Omental fat pad (tissue), 4 donors: ENCODE measurements around the gene TLR1. TPM values are rescaled to one million over a fixed set of nuclear protein-coding genes. Genes with fewer than 3 reads are reported as not detected.

Source experiments
- ATAC-seq: fragments of 150-250 bp; one replicate; pipeline ENCODE4 v1.9.1; 2016; ENCODE audit warnings: mild to moderate bottlenecking, moderate library complexity; ENCODE audit not compliant: low FRiP score
- DNase-seq: peaks from one replicate; pipeline ENCODE4 v3.0.0-alpha.2; 2019; ENCODE audit warnings: low spot score
- CTCF ChIP-seq, 3 donors: fragments of 450-650 bp; IDR thresholded peaks; one replicate each; pipeline ENCODE4 v1.5.1; 2016 to 2017; ENCODE audit warnings: antibody characterized with exemption in 3 of 3, mild to moderate bottlenecking in 3 of 3, moderate library complexity in 2 of 3
- total RNA-seq, 4 donors: library from RNA; depleted of rRNA; stranded (reverse); fragments of >200 nt; gene quantifications; one replicate each; pipeline ENCODE4 v1.1.0, GENCODE V29; 2016

TLR1 gene
- total RNA-seq, 4 donors from 2014 or later, result 17.0 to 35.8 (median 27.1) TPM

- no peak for TF ChIP-seq CTCF (IDR thresholded peaks at IDR 0.05)
- no peak for DNase-seq
- no peak for ATAC-seq
Observed at GRCh38 chr4:38794051-38794450, 10.5 kb downstream of the TLR1 start.

- DNase-seq (no peak), ATAC-seq (no peak)
- TF ChIP-seq CTCF (IDR thresholded peaks at IDR 0.05), result no peak
Observed at GRCh38 chr4:38791010-38791409, 13.6 kb downstream of the TLR1 start.

GRCh38 chr4:38788317-38788716 lies 16.3 kb downstream of the TLR1 start:
- ATAC-seq, result no peak
- DNase-seq, result no peak
- TF ChIP-seq CTCF (IDR thresholded peaks at IDR 0.05), result no peak

- no peak for ATAC-seq
Observed at GRCh38 chr4:38787693-38788092, 16.9 kb downstream of the TLR1 start.

GRCh38 chr4:38785901-38786402 lies 18.6 kb downstream of the TLR1 start:
- no peak for DNase-seq
- no peak for ATAC-seq
- TF ChIP-seq CTCF (IDR thresholded peaks at IDR 0.05), result no peak

More at GRCh38 chr4:38787693-38788092, 16.9 kb downstream of the TLR1 start:
- no peak for TF ChIP-seq CTCF (IDR thresholded peaks at IDR 0.05)
- DNase-seq, result no peak

- ATAC-seq, result no peak
- no peak for DNase-seq
- no peak for TF ChIP-seq CTCF (IDR thresholded peaks at IDR 0.05)
Observed at GRCh38 chr4:38785041-38785790, 19.4 kb downstream of the TLR1 start.

GRCh38 chr4:38784141-38784540 lies 20.4 kb downstream of the TLR1 start:
- DNase-seq (no peak), ATAC-seq (no peak)
- TF ChIP-seq CTCF (IDR thresholded peaks at IDR 0.05), result no peak
